Measurements from ENCODE around the gene WDR33. TPM values are rescaled to one million over a fixed set of nuclear protein-coding genes. Genes with fewer than 3 reads are reported as not detected.

The WDR33 gene
- total RNA-seq, 3 donors from 2014 or later: 49.4 to 83.3 (median 50.1) TPM

GRCh38 chr2:127652786-127653357, 158.1 kb downstream of the WDR33 start:
- Histone ChIP-seq H3K27ac (peak overlapping the region in 1 of 2 donors; percentile 29), H3K27me3 (no peaks in the 10 kb centered on the region), H3K9me3 (no peaks in the 10 kb centered on the region), H3K4me1 (no peaks in the 10 kb centered on the region), H3K36me3 (no peaks in the 10 kb centered on the region), H3K4me3 (no peak overlapping the region)
- TF ChIP-seq POLR2AphosphoS5 (IDR thresholded peaks at IDR 0.05) (no peak), POLR2A (IDR thresholded peaks at IDR 0.05) (no peak), CTCF (IDR thresholded peaks at IDR 0.05) (no peak)
- intact Hi-C loops (cut with DNase I; ENCODE audit: low total_unique reads): no loop called here
- no peak for DNase-seq (ENCODE audit: low spot score in 2 of 2)

- H3K4me1 ChIP-seq: no peaks in the 10 kb centered on the region
- no peak for DNase-seq (ENCODE audit: low spot score in 2 of 2)
- peak overlapping the region in 1 of 2 donors; percentile 29 for H3K27ac ChIP-seq
- no peaks in the 10 kb centered on the region for H3K27me3 ChIP-seq
- no peaks in the 10 kb centered on the region for H3K9me3 ChIP-seq
- no peak overlapping the region for H3K4me3 ChIP-seq
- intact Hi-C loops (cut with DNase I; ENCODE audit: low total_unique reads): no loop called here
- H3K36me3 ChIP-seq: no peaks in the 10 kb centered on the region
- no peak for TF ChIP-seq CTCF (IDR thresholded peaks at IDR 0.05)
- TF ChIP-seq POLR2A (IDR thresholded peaks at IDR 0.05): no peak
- TF ChIP-seq POLR2AphosphoS5 (IDR thresholded peaks at IDR 0.05): no peak
Measured at GRCh38 chr2:127651971-127652550, 158.9 kb downstream of the WDR33 start.

- Histone ChIP-seq H3K27me3 (no peaks in the 10 kb centered on the region), H3K4me1 (no peaks in the 10 kb centered on the region), H3K27ac (peak overlapping the region in 1 of 2 donors; percentile 40), H3K9me3 (no peaks in the 10 kb centered on the region), H3K4me3 (no peak overlapping the region), H3K36me3 (no peaks in the 10 kb centered on the region)
- intact Hi-C loops (cut with DNase I; ENCODE audit: low total_unique reads): no loop called here
- TF ChIP-seq CTCF (IDR thresholded peaks at IDR 0.05): no peak
- TF ChIP-seq POLR2A (IDR thresholded peaks at IDR 0.05): no peak
- TF ChIP-seq POLR2AphosphoS5 (IDR thresholded peaks at IDR 0.05): no peak
- DNase-seq (ENCODE audit: low spot score in 2 of 2): no peak
Measured at GRCh38 chr2:127651381-127651809, 159.6 kb downstream of the WDR33 start.

Other genes starting within 250 kb of the WDR33 start
- not detected for gene GPR17, start 165.0 kb downstream of the WDR33 start, total RNA-seq
- 10 to 100 TPM in 2 of 3 donors, 1 to 10 TPM in 1; 9.5 to 27.9 (median 19.4) TPM for gene LIMS2, start 135.6 kb downstream of the WDR33 start, total RNA-seq
- 10 to 100 TPM in 2 of 3 donors, 1 to 10 TPM in 1; 9.8 to 12.3 (median 10.9) TPM for gene SFT2D3, start 109.7 kb downstream of the WDR33 start, total RNA-seq
- gene POLR2D, start 47.0 kb upstream of the WDR33 start, total RNA-seq: 10 to 100 TPM in 2 of 3 donors, 1 to 10 TPM in 1; 8.3 to 16.1 (median 12.0) TPM
- gene AMMECR1L, start 74.8 kb upstream of the WDR33 start, total RNA-seq: 10 to 100 TPM; 14.4 to 16.4 (median 15.0) TPM
- 10 to 100 TPM in 1 of 3 donors, 1 to 10 TPM in 2; 7.5 to 10.4 (median 8.5) TPM for gene SAP130, start 216.9 kb upstream of the WDR33 start, total RNA-seq

All from breast epithelium (tissue), 4 donors.